GM19240 (cell line): ENCODE measurements around the gene GLCCI1.
A peak's percentile ranks its signal among the peaks of the same experiment; 100 is the strongest.

Source experiments
- DNase-seq: peaks from one replicate; pipeline ENCODE4 v3.0.0; 2011; ENCODE audit warnings: low spot score; ENCODE audit not compliant: insufficient read length

The GLCCI1 gene

GRCh38 chr7:7968544-7969305, at the start of gene GLCCI1:
Gene GLCCI1 (plus strand): TSS chr7:7968796. CDS start chr7:7969351, 555 bp downstream.
- peak; percentile 77 for DNase-seq

GRCh38 chr7:7919449-7919945, 49.1 kb upstream of the GLCCI1 start:
- no peak for DNase-seq

DNA sequence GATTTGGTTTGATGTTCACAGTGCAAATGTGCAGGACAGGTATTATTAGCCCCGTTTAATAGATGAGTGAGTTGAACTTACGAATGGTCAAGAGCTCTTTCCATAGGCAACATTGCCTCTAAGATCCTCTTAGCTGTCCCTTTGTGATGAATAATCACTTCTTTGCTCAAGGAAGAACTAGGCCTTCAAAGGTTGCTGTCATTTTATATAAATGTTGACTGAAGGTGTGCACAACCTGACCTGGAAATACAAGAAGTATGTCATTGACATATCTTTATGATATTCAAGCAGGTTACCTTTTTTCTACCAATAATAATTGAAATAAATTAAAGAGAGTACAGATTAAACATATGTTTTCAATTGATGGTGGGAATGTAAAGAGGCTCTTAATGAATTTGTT, 48.5 kb upstream of the GLCCI1 start:
- no peak for DNase-seq

DNA sequence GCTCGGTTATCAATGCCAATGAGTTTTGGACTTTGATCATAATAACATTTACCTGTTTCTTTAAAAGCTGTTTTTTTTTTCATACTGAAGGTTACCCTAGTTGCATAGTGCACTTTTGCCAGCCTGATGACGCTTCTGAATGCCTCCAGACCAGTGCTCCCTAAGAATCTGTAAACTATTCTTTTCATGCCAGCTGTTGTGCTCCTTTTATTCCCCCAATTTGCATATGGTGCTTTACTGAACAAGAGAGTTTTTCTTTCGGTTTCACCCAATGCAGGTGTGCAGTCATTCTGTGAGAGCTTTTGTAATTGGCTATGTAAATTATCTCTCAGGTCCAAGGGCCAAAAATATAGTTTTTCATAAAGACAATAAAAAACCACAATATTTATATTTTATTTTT, 48.1 kb upstream of the GLCCI1 start:
- DNase-seq = peak; percentile 25

GRCh38 chr7:7921830-7922229, 46.8 kb upstream of the GLCCI1 start:
- DNase-seq = no peak

DNA sequence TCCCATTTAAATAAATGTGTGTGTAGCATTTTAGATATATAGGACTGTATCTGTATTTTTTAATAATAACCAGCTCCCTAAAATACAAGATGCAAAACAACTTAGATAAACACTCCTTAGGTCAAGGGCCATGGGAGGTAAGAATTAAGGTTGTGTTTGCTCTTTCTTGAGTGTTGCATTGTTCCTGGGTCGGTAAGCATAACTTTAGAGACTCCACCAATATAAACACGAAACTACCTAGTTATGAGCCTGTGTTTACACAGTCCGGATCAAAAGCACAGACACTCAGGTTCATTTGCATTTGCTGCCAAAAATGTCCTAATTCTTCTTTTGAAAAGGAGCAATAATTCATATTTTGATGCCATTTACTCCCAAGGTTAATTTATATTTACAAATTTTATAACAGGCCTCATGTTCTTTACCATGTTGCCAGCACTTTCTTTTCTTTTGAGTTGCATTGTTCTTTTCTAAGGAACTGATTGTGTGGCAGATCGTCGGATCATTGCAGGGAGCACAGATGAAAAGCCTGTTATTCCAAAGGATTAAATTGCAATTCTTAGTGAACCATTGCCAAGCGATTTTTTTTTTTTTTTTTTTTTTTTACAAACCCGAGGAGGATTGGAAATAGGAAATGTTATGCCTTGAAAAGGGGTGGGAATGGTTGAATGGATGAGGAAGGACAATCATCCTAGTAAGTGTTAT, 45.8 kb upstream of the GLCCI1 start:
- DNase-seq = no peak

GRCh38 chr7:7923818-7924217, 44.8 kb upstream of the GLCCI1 start:
- no peak for DNase-seq

- DNase-seq = no peak
These were observed 44.3 kb upstream of the GLCCI1 start for GRCh38 chr7:7924303-7924702.

GRCh38 chr7:7931626-7932025, 37.0 kb upstream of the GLCCI1 start:
- DNase-seq = no peak

GRCh38 chr7:7932553-7932952, 36.0 kb upstream of the GLCCI1 start:
- no peak for DNase-seq

- DNase-seq = no peak
These were observed 34.6 kb upstream of the GLCCI1 start for GRCh38 chr7:7933915-7934526.

DNA sequence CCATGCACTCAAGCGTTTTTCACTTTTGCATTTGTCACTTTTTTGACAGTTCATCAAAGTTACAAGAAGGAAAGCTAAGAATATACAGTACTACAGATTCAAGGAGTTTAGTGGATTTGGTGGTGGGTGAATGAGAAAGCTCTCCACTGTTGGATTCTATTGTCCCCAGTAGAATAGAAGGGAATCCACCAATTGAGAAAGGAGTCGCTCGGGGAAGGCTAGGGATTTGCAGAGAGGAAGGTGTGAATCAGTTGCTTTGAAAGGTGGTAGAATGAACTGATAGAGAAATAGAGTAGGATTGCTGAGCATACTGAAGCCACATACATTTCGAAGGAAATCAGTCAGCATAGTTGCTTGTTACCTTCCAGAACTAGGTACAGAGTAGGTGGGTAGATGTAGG, 33.7 kb upstream of the GLCCI1 start:
- no peak for DNase-seq

DNA sequence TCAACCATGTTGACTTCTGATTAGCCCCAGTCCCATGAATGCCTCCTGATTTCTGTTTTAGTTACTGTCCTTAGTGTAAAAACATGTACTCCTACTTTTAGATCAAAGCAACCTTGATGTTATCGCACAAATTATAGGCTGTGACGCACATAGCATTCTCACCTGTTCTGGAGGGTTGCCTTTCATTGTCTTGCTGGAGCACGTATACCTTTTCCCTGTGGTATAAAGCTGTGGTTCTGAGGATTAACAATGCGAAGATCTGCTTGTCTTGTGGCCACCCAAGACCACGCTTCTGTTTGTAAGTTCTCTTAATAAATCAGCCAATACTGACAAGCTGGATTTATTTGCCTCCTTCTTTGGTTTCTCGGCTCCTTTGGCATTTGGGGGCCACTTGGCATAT, 30.1 kb upstream of the GLCCI1 start:
- no peak for DNase-seq

DNA sequence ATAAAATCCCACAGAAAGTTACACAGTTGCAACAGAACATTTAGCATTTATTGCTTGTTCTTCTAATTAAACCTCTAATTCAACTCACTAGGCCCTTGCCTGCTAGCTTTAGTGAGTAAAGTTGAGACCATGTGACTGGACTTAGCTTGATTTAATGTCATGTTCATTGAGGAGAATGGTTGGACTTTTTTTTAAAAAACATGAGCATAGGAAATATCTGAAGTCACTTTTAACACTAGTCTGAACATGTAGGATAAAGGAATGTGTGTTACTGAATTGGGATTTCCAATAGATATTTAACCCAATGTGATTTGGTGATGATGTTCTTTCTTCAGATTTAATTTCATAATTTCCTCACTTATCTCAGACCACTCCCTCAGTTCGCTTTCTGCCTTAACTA, 24.6 kb upstream of the GLCCI1 start:
- DNase-seq = no peak

- peak; percentile 70 for DNase-seq
These were observed 23.8 kb upstream of the GLCCI1 start for GRCh38 chr7:7944619-7945282.

DNA sequence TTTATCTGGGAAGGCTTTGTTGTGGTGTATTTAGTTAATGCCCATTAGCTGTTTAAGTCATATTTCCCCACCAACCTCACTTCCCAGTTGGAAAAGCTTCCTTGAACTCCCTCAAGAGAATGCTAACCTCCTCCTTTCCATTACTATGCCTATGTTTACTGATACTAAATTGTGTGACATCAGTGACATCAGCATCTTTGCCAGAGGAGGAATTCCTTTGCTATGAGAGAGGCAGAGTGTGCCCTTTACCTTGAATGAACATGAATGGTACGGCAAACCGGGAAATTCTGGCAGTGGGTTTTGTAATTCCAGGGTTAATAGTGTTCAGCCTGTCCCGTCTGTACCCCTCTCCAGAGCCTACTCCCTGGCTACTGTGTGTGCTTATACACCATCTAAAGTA, 22.1 kb upstream of the GLCCI1 start:
- no peak for DNase-seq

- no peak for DNase-seq
These were observed 20.4 kb upstream of the GLCCI1 start for GRCh38 chr7:7948232-7948631.

DNA sequence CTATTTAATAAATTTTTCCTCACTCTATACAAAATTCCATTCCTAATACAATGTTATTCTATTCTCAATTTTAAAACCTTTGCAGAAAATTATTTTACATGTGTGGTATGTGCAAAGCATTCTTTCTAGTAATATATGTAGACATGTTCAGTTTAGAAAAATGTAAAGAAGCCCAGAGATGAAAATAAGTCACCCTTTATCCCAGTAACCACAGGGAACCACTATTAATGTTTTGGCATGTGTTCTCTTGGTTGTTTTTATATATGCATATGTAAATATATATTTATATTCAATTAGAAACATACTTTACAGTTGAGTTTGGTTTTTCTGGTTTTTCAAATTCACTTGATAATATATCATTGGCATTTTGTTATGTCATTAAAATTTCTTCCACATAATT, 14.8 kb upstream of the GLCCI1 start:
- no peak for DNase-seq

- DNase-seq = no peak
These were observed 12.0 kb upstream of the GLCCI1 start for GRCh38 chr7:7956531-7957128.

- no peak for DNase-seq
These were observed 11.1 kb upstream of the GLCCI1 start for GRCh38 chr7:7957513-7957912.

DNA sequence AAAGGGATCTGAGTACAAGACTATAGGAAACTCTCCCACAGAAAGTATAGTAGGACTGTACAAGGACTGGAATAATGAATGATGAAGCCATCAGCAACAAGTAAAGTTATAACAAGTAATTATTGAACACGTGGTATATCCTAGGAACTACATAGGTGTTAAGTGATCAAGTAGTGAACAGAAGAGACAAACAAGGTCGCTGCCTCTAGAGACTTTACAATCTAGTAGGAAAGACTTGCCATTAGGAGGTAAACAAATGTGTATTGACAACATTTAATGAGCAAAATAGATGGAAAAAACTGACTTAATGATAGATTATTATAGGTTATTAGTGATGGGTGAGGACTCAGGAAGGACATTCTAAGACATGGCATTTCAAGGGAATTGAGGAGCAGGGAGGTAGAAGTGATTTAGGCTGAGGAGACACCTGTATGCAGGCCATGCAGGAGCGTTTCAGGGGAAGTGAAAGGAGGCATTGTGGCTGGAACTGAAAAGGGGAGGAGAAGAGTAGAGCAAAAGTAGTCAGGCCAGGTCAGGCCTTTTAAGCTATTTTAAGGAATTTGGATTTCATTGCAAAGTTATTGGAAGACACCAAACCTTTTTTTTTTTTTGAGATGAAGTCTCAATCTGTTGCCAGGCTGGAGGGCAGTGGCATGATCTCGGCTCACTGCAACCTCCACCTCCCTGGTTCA, 8.5 kb upstream of the GLCCI1 start:
- no peak for DNase-seq
